ENCODE measurements around the gene PM20D1. TPM values are rescaled to one million over a fixed set of nuclear protein-coding genes. Genes with fewer than 3 reads are reported as not detected.
"Not testable (repeated sequence)": the region's sequence is repeated elsewhere in the genome, so short reads cannot be mapped to it uniquely, and the experiment has no call there.

The PM20D1 gene
- total RNA-seq, 4 donors from 2014 or later: not detected

- H3K36me3 ChIP-seq: no peaks in the 10 kb centered on the region
- intact Hi-C loops (cut with DNase I; ENCODE audit: low total_unique reads): no loop called here
- TF ChIP-seq POLR2A (IDR thresholded peaks at IDR 0.05) (no peak), CTCF (IDR thresholded peaks at IDR 0.05 in 4 of 5, conservative IDR thresholded peaks at IDR 0.05 in 1 of 5) (no peak)
- H3K9me3 ChIP-seq: no peaks in the 10 kb centered on the region
- ATAC-seq (no peak), DNase-seq (no peak)
- no peak overlapping the region for H3K27ac ChIP-seq
- in situ Hi-C loops (cut with MboI; ENCODE audit: low sequenced_read_pairs in 4 of 4): no loop called here
- no peak overlapping the region for H3K4me3 ChIP-seq
- H3K4me1 ChIP-seq: no peaks in the 10 kb centered on the region
- H3K27me3 ChIP-seq: no peaks in the 10 kb centered on the region
Observed at GRCh38 chr1:205870236-205870635, 20.3 kb upstream of the PM20D1 start.

GRCh38 chr1:205861540-205861939 lies 11.6 kb upstream of the PM20D1 start:
- ATAC-seq (no peak), DNase-seq (no peak)
- Histone ChIP-seq H3K4me1 (no peaks in the 10 kb centered on the region), H3K27me3 (no peaks in the 10 kb centered on the region), H3K36me3 (no peaks in the 10 kb centered on the region), H3K4me3 (no peak overlapping the region), H3K27ac (no peak overlapping the region), H3K9me3 (no peaks in the 10 kb centered on the region)
- intact Hi-C loops (cut with DNase I; ENCODE audit: low total_unique reads): no loop called here
- TF ChIP-seq POLR2A (IDR thresholded peaks at IDR 0.05): no peak
- TF ChIP-seq CTCF (IDR thresholded peaks at IDR 0.05 in 4 of 5, conservative IDR thresholded peaks at IDR 0.05 in 1 of 5): no peak
- in situ Hi-C loops (cut with MboI; ENCODE audit: low sequenced_read_pairs in 4 of 4): no loop called here

GRCh38 chr1:205858141-205858961 lies 8.4 kb upstream of the PM20D1 start:
- DNase-seq (no peak), ATAC-seq (no peak)
- Histone ChIP-seq H3K9me3 (no peaks in the 10 kb centered on the region), H3K4me3 (no peak overlapping the region), H3K27ac (no peak overlapping the region), H3K36me3 (no peaks in the 10 kb centered on the region), H3K4me1 (no peaks in the 10 kb centered on the region), H3K27me3 (no peaks in the 10 kb centered on the region)
- no peak for TF ChIP-seq POLR2A (IDR thresholded peaks at IDR 0.05)
- no peak for TF ChIP-seq CTCF (IDR thresholded peaks at IDR 0.05 in 4 of 5, conservative IDR thresholded peaks at IDR 0.05 in 1 of 5)
- in situ Hi-C loops (cut with MboI; ENCODE audit: low sequenced_read_pairs in 4 of 4): no loop called here
- intact Hi-C loops (cut with DNase I; ENCODE audit: low total_unique reads): no loop called here

- intact Hi-C loops (cut with DNase I; ENCODE audit: low total_unique reads); DNase-seq; H3K4me3 ChIP-seq; H3K27ac ChIP-seq; ATAC-seq; H3K36me3 ChIP-seq; H3K4me1 ChIP-seq; H3K9me3 ChIP-seq; H3K27me3 ChIP-seq; in situ Hi-C loops (cut with MboI; ENCODE audit: low sequenced_read_pairs in 4 of 4): not testable (repeated sequence)
Observed at GRCh38 chr1:205857501-205857900, 7.6 kb upstream of the PM20D1 start.

GRCh38 chr1:205856433-205856832 lies 6.5 kb upstream of the PM20D1 start:
- in situ Hi-C loops (cut with MboI; ENCODE audit: low sequenced_read_pairs in 4 of 4) (no loop called here), intact Hi-C loops (cut with DNase I; ENCODE audit: low total_unique reads) (no loop called here)
- no peak overlapping the region for H3K27ac ChIP-seq

More at GRCh38 chr1:205856433-205856832, 6.5 kb upstream of the PM20D1 start:
- Histone ChIP-seq H3K4me3 (no peak overlapping the region), H3K9me3 (no peaks in the 10 kb centered on the region), H3K4me1 (no peaks in the 10 kb centered on the region), H3K27me3 (no peaks in the 10 kb centered on the region), H3K36me3 (no peaks in the 10 kb centered on the region)
- no peak for TF ChIP-seq CTCF (IDR thresholded peaks at IDR 0.05 in 4 of 5, conservative IDR thresholded peaks at IDR 0.05 in 1 of 5)
- no peak for TF ChIP-seq POLR2A (IDR thresholded peaks at IDR 0.05)
- DNase-seq: no peak
- ATAC-seq: no peak

Measured in gastrocnemius medialis (tissue), 4 donors.